Activated CD4-positive, alpha-beta T cell treated with anti-CD3 and anti-CD28 coated beads, Interleukin-2, Interleukin-4, amounts not matched to agents 100 ng/mL and 50 ng/mL, durations not matched to agents 16 hours and 8 hours (primary cell): Measurements from ENCODE around the gene ZNF584.
"Not testable (repeated sequence)": the region's sequence is repeated elsewhere in the genome, so short reads cannot be mapped to it uniquely, and the experiment has no call there.

Experiments
- DNase-seq: peaks from one replicate; pipeline ENCODE4 v3.0.0-alpha.2; 2020; ENCODE audit warnings: low spot score

Gene ZNF584

GRCh38 chr19:58408152-58409009, at the start of gene ZNF584:
Gene ZNF584, plus strand, starts transcription at chr19:58408649. Its CDS starts 499 bp downstream, at chr19:58409148.
- peak; percentile 97 for DNase-seq

- DNase-seq: peak; percentile 42
Measured at GRCh38 chr19:58361900-58362271, 46.6 kb upstream of the ZNF584 start.

GRCh38 chr19:58362272-58362994, 46.0 kb upstream of the ZNF584 start, which contains the start of gene ZNF497:
Gene ZNF497, minus strand, starts transcription at chr19:58362751. Its CDS starts 5,116 bp downstream, at chr19:58357635.
- DNase-seq: peak; percentile 97

GRCh38 chr19:58364146-58364545, 44.3 kb upstream of the ZNF584 start:
- no peak for DNase-seq

GRCh38 chr19:58366585-58367430, 41.6 kb upstream of the ZNF584 start:
- DNase-seq: no peak

GRCh38 chr19:58367698-58368454, 40.6 kb upstream of the ZNF584 start:
- no peak for DNase-seq

- no peak for DNase-seq
Measured at GRCh38 chr19:58368561-58369360, 39.7 kb upstream of the ZNF584 start.

GRCh38 chr19:58372311-58373133, 35.9 kb upstream of the ZNF584 start:
- DNase-seq: no peak

GRCh38 chr19:58374200-58374599, 34.2 kb upstream of the ZNF584 start:
- DNase-seq: no peak

- not testable (repeated sequence) for DNase-seq
Measured at GRCh38 chr19:58376724-58377123, 31.7 kb upstream of the ZNF584 start.

- DNase-seq: no peak
Measured at GRCh38 chr19:58379246-58379645, 29.2 kb upstream of the ZNF584 start.

- no peak for DNase-seq
Measured at GRCh38 chr19:58380037-58380661, 28.3 kb upstream of the ZNF584 start.

- peak; percentile 100 for DNase-seq
Measured at GRCh38 chr19:58380662-58381459, 27.6 kb upstream of the ZNF584 start, which contains the start of gene ZNF837. Gene ZNF837, minus strand, starts transcription at chr19:58381030. Its CDS starts 11,698 bp downstream, at chr19:58369332.

- DNase-seq: no peak
Measured at GRCh38 chr19:58381460-58382212, 26.8 kb upstream of the ZNF584 start.

GRCh38 chr19:58382997-58383603, 25.3 kb upstream of the ZNF584 start:
- DNase-seq: no peak

- DNase-seq: no peak
Measured at GRCh38 chr19:58385313-58385890, 23.0 kb upstream of the ZNF584 start.
